SK-N-SH treated with all-trans-retinoic acid at 6 μM for 48 hours (cell line): ENCODE data around the gene AGMO.

Experiments used
- ATAC-seq: fragments of 200-7000 bp; cut with Tn5 transposase; 3 replicates; pipeline ENCODE4 v1.9.1; 2020; ENCODE audit warnings: mild to moderate bottlenecking, moderate library complexity
- ARNTL ChIP-seq: fragments of 450-650 bp; formaldehyde crosslinking; IDR thresholded peaks from 2 replicates; pipeline ENCODE4 v1.5.0; 2020; ENCODE audit warnings: low read depth, mild to moderate bottlenecking, moderate library complexity, borderline replicate concordance
- BACH2 ChIP-seq: fragments of 250-450 bp; sonication (Bioruptor Pico); IDR thresholded peaks from 2 replicates; pipeline ENCODE4 v1.9.0; 2021; ENCODE audit warnings: mild to moderate bottlenecking, borderline replicate concordance
- CSDC2 ChIP-seq: fragments of 250-450 bp; sonication (Bioruptor Pico); IDR thresholded peaks from 2 replicates; pipeline ENCODE4 v1.5.0; 2020; ENCODE audit warnings: mild to moderate bottlenecking, moderate library complexity
- ESRRG ChIP-seq: fragments of 250-450 bp; sonication (Bioruptor Pico); IDR thresholded peaks from 2 replicates; pipeline ENCODE4 v1.6.1; 2021; ENCODE audit warnings: mild to moderate bottlenecking
- GLIS3 ChIP-seq: fragments of 250-450 bp; sonication (Bioruptor Pico); IDR thresholded peaks from 2 replicates; pipeline ENCODE4 v1.5.0; 2020; ENCODE audit warnings: mild to moderate bottlenecking, moderate library complexity
- ISL1 ChIP-seq: fragments of 250-450 bp; sonication (Bioruptor Pico); IDR thresholded peaks from 2 replicates; pipeline ENCODE4 v2.1.2; 2022; ENCODE audit warnings: mild to moderate bottlenecking, moderate library complexity
- OSR1 ChIP-seq: fragments of 250-450 bp; sonication (Bioruptor Pico); IDR thresholded peaks from 2 replicates; pipeline ENCODE4 v1.8.0; 2022; ENCODE audit warnings: moderate library complexity, mild to moderate bottlenecking, inconsistent platforms
- PPARA ChIP-seq: fragments of 250-450 bp; sonication (Bioruptor Pico); IDR thresholded peaks from 2 replicates; pipeline ENCODE4 v1.5.0; 2020; ENCODE audit warnings: mild to moderate bottlenecking, borderline replicate concordance
- RARB ChIP-seq: fragments of 250-450 bp; sonication (Bioruptor Pico); IDR thresholded peaks from 2 replicates; pipeline ENCODE4 v1.8.0; 2021; ENCODE audit warnings: mild to moderate bottlenecking, moderate library complexity
- SNAI2 ChIP-seq: fragments of 250-450 bp; sonication (Bioruptor Pico); IDR thresholded peaks from 2 replicates; pipeline ENCODE4 v1.5.0; 2020; ENCODE audit warnings: mild to moderate bottlenecking, moderate library complexity
- TCF4 ChIP-seq: fragments of 250-450 bp; sonication (Bioruptor Pico); IDR thresholded peaks from 2 replicates; pipeline ENCODE4 v1.8.0; 2021; ENCODE audit warnings: mild to moderate bottlenecking, moderate library complexity, borderline replicate concordance
- TOX ChIP-seq: fragments of 250-450 bp; sonication (Bioruptor Pico); IDR thresholded peaks from 2 replicates; pipeline ENCODE4 v1.8.0; 2021; ENCODE audit warnings: mild to moderate bottlenecking, moderate library complexity, borderline replicate concordance
- ZC3H10 ChIP-seq: fragments of 250-450 bp; sonication (Bioruptor Pico); IDR thresholded peaks from 2 replicates; pipeline ENCODE4 v1.5.1; 2021; ENCODE audit warnings: mild to moderate bottlenecking, moderate library complexity
- ZFP3 ChIP-seq: fragments of 250-450 bp; sonication (Bioruptor Pico); IDR thresholded peaks from 2 replicates; pipeline ENCODE4 v1.5.0; 2020; ENCODE audit warnings: mild to moderate bottlenecking, moderate library complexity
- ZFP30 ChIP-seq: fragments of 450-650 bp; formaldehyde crosslinking; IDR thresholded peaks from 2 replicates; pipeline ENCODE4 v1.5.0; 2022; ENCODE audit warnings: mild to moderate bottlenecking, moderate library complexity
- ZNF565 ChIP-seq: fragments of 450-650 bp; formaldehyde crosslinking; conservative IDR thresholded peaks from 2 replicates; pipeline ENCODE4 v1.5.0; 2020; ENCODE audit warnings: low read depth, mild to moderate bottlenecking, moderate library complexity
- ZNF70 ChIP-seq: fragments of 450-650 bp; formaldehyde crosslinking; IDR thresholded peaks from 2 replicates; pipeline ENCODE4 v1.5.0; 2020; ENCODE audit warnings: mild to moderate bottlenecking, moderate library complexity
- ZNF8 ChIP-seq: fragments of 450-650 bp; formaldehyde crosslinking; IDR thresholded peaks from 2 replicates; pipeline ENCODE4 v1.5.0; 2020; ENCODE audit warnings: mild to moderate bottlenecking, moderate library complexity
- TF ChIP-seq, protein P1 (sequence below): fragments of 250-450 bp; sonication (Bioruptor Pico); IDR thresholded peaks from 2 replicates; pipeline ENCODE4 v1.5.0; 2020; ENCODE audit warnings: mild to moderate bottlenecking, moderate library complexity
- TF ChIP-seq, protein P2 (sequence below): fragments of 250-450 bp; sonication (Bioruptor Pico); IDR thresholded peaks from 2 replicates; pipeline ENCODE4 v1.5.1; 2020; ENCODE audit warnings: low read depth, mild to moderate bottlenecking, moderate library complexity
- TF ChIP-seq, protein P3 (sequence below): fragments of 250-450 bp; sonication (Bioruptor Pico); IDR thresholded peaks from 2 replicates; pipeline ENCODE4 v1.8.0; 2020; ENCODE audit warnings: mild to moderate bottlenecking, moderate library complexity, borderline replicate concordance
- TF ChIP-seq, protein P4 (sequence below): fragments of 250-450 bp; sonication (Bioruptor Pico); IDR thresholded peaks from 2 replicates; pipeline ENCODE4 v1.8.0; 2021; ENCODE audit warnings: low read depth, mild to moderate bottlenecking, moderate library complexity, borderline replicate concordance
- TF ChIP-seq, protein P5 (sequence below): fragments of 250-450 bp; sonication (Bioruptor Pico); IDR thresholded peaks from 2 replicates; pipeline ENCODE4 v1.5.1; 2021; ENCODE audit warnings: mild to moderate bottlenecking, moderate library complexity

AGMO gene

DNA sequence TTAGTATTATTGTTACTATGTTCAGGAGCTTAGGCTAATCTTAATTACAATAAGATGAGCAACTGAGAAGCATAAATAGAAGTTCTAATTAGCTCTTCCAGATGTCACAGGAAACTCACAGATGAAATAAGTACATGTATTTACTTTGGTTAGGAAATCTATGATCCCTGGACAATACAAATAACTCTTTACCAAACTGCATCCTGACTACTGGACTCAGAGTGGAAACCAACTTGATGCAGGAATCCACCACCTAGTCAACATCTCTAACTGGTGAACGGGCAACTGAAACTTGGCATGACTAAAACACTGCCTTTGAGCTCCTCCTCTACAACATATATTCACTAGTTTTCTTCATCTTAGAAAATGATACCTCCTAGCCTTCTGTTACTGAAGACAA lies 193.2 kb downstream of the AGMO start (continued):
- no peak for TF ChIP-seq ZNF565

DNA sequence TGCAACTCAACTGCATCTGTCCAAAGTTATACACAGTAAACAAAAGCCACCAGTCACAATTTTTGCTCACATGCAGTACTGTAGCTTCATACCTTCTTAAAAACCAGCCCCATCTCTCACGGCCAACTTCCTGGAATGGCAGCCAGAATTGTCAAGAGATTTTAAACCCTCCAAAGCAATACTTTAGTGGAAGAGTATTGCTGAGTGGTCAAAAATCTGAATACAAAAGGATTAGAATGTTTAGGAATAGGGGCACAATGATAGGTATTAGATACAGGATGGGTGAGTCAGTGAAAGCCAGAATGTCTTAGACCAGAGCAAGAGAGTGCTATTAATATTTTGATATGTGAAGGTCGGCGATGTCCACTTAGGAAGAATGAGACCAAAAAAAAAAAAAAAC lies 193.9 kb downstream of the AGMO start:
- TF ChIP-seq TCF4 (CRISPR knock-in tag) (no peak), ZC3H10 (CRISPR knock-in tag) (no peak), SNAI2 (CRISPR knock-in tag) (no peak), PPARA (CRISPR knock-in tag) (no peak), ZNF565 (no peak), ZNF8 (no peak), ZNF70 (no peak), CSDC2 (no peak)
- TF ChIP-seq, protein P1, sequence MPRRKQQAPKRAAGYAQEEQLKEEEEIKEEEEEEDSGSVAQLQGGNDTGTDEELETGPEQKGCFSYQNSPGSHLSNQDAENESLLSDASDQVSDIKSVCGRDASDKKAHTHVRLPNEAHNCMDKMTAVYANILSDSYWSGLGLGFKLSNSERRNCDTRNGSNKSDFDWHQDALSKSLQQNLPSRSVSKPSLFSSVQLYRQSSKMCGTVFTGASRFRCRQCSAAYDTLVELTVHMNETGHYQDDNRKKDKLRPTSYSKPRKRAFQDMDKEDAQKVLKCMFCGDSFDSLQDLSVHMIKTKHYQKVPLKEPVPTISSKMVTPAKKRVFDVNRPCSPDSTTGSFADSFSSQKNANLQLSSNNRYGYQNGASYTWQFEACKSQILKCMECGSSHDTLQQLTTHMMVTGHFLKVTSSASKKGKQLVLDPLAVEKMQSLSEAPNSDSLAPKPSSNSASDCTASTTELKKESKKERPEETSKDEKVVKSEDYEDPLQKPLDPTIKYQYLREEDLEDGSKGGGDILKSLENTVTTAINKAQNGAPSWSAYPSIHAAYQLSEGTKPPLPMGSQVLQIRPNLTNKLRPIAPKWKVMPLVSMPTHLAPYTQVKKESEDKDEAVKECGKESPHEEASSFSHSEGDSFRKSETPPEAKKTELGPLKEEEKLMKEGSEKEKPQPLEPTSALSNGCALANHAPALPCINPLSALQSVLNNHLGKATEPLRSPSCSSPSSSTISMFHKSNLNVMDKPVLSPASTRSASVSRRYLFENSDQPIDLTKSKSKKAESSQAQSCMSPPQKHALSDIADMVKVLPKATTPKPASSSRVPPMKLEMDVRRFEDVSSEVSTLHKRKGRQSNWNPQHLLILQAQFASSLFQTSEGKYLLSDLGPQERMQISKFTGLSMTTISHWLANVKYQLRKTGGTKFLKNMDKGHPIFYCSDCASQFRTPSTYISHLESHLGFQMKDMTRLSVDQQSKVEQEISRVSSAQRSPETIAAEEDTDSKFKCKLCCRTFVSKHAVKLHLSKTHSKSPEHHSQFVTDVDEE (CRISPR knock-in tag), result no peak
- TF ChIP-seq, protein P2, sequence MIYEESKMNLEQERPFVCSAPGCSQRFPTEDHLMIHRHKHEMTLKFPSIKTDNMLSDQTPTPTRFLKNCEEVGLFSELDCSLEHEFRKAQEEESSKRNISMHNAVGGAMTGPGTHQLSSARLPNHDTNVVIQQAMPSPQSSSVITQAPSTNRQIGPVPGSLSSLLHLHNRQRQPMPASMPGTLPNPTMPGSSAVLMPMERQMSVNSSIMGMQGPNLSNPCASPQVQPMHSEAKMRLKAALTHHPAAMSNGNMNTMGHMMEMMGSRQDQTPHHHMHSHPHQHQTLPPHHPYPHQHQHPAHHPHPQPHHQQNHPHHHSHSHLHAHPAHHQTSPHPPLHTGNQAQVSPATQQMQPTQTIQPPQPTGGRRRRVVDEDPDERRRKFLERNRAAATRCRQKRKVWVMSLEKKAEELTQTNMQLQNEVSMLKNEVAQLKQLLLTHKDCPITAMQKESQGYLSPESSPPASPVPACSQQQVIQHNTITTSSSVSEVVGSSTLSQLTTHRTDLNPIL (CRISPR knock-in tag), result no peak
- no peak for ATAC-seq

DNA sequence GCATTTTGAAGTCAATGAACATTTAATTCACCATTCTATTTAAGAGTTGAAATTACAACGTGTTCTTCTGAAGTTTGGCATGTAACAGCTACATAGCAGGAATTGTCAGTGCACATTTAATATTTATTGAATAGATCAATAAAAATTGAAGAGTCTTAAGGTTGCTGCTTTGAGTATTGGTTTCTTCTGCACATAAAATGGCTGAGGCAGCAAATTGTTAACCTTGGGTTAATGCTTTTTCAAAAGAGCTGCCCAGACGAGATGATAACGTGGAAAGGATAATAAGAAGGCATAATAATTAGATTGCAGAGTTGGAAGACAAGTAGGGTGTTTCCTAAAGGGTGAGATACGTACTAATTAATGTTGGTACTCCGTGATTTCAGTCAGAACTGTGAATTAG lies 203.7 kb downstream of the AGMO start:
- no peak for ATAC-seq
- TF ChIP-seq TOX (CRISPR knock-in tag) (no peak), ESRRG (no peak)

DNA sequence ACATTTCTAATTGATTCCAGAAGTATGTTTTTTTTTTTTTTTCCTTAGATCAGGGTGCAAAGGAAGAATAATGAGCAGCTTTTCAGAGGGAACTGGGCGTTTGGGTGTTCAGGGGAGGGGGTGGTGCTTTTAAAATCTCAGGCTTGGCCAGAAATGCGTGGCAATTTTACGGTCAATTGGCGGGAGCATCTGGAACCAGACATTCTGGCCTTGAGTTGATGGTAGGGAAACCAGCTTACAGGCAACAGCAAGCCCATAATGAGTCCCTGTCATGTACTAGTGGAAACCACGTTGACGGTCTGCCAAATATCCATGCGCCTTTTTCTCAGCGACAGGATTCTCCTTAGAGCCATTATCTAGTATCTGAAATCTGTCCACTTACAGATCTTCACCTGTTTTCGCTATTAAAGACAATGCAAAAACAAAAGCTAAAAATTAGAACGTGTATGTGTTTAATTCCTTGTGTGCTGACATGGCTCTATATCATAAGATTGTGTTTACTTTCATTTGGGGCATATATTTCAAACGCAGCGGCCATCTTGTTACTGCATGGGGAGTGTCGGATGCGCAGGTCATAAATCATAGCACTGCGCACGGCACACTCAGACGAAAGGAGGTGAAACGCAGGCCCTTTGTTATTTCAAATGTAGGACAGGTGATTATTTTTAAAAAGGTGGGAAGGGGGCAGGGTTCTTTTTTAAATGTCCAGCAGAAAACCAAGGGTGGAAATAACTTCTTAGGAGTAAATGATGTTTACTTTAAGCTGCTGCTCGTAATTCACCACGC lies 209.2 kb downstream of the AGMO start:
- no peak for ATAC-seq
- TF ChIP-seq ZC3H10 (CRISPR knock-in tag) (no peak), ZFP3 (CRISPR knock-in tag) (no peak), ESRRG (no peak), ARNTL (CRISPR knock-in tag) (no peak), ZNF8 (no peak), BACH2 (CRISPR knock-in tag) (no peak), OSR1 (CRISPR knock-in tag) (no peak), SNAI2 (CRISPR knock-in tag) (no peak), TCF4 (CRISPR knock-in tag) (no peak), RARB (CRISPR knock-in tag) (no peak), ISL1 (CRISPR knock-in tag) (no peak), GLIS3 (no peak), ZFP30 (CRISPR knock-in tag) (no peak), PPARA (CRISPR knock-in tag) (no peak), CSDC2 (no peak), TOX (CRISPR knock-in tag) (no peak)
- TF ChIP-seq, protein P3, sequence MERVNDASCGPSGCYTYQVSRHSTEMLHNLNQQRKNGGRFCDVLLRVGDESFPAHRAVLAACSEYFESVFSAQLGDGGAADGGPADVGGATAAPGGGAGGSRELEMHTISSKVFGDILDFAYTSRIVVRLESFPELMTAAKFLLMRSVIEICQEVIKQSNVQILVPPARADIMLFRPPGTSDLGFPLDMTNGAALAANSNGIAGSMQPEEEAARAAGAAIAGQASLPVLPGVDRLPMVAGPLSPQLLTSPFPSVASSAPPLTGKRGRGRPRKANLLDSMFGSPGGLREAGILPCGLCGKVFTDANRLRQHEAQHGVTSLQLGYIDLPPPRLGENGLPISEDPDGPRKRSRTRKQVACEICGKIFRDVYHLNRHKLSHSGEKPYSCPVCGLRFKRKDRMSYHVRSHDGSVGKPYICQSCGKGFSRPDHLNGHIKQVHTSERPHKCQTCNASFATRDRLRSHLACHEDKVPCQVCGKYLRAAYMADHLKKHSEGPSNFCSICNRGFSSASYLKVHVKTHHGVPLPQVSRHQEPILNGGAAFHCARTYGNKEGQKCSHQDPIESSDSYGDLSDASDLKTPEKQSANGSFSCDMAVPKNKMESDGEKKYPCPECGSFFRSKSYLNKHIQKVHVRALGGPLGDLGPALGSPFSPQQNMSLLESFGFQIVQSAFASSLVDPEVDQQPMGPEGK (CRISPR knock-in tag), result no peak
- TF ChIP-seq, protein P1 (CRISPR knock-in tag), result no peak
- TF ChIP-seq, protein P4, sequence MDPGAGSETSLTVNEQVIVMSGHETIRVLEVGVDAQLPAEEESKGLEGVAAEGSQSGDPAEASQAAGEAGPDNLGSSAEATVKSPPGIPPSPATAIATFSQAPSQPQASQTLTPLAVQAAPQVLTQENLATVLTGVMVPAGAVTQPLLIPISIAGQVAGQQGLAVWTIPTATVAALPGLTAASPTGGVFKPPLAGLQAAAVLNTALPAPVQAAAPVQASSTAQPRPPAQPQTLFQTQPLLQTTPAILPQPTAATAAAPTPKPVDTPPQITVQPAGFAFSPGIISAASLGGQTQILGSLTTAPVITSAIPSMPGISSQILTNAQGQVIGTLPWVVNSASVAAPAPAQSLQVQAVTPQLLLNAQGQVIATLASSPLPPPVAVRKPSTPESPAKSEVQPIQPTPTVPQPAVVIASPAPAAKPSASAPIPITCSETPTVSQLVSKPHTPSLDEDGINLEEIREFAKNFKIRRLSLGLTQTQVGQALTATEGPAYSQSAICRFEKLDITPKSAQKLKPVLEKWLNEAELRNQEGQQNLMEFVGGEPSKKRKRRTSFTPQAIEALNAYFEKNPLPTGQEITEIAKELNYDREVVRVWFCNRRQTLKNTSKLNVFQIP, result no peak
- TF ChIP-seq, protein P5, sequence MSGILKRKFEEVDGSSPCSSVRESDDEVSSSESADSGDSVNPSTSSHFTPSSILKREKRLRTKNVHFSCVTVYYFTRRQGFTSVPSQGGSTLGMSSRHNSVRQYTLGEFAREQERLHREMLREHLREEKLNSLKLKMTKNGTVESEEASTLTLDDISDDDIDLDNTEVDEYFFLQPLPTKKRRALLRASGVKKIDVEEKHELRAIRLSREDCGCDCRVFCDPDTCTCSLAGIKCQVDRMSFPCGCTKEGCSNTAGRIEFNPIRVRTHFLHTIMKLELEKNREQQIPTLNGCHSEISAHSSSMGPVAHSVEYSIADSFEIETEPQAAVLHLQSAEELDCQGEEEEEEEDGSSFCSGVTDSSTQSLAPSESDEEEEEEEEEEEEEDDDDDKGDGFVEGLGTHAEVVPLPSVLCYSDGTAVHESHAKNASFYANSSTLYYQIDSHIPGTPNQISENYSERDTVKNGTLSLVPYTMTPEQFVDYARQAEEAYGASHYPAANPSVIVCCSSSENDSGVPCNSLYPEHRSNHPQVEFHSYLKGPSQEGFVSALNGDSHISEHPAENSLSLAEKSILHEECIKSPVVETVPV (CRISPR knock-in tag), result no peak
- TF ChIP-seq, all 23 proteins: peak for 0
